ENCODE data around the gene BNIP5. TPM values are rescaled to one million over a fixed set of nuclear protein-coding genes. Genes with fewer than 3 reads are reported as not detected.
"Not testable (repeated sequence)": the region's sequence is repeated elsewhere in the genome, so short reads cannot be mapped to it uniquely, and the experiment has no call there.

The BNIP5 gene
- total RNA-seq, 2 experiments from 2014 or later, result not detected

DNA sequence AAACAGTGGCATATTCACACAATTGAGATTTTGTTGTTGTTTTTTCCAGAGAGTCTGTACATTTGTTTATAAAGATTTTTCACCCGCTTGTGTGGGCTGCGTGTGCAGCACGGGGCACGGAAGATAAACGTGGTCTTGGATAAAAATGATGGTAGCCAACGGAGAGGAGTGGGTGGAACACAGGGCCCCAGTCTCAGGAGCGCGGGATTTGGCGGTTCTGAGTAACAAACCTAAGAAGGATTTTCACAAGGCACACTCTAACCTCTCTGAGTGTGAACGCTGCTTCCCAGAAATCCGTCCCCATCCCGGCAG is 3.6 kb upstream of the BNIP5 start:
- Mint-ChIP-seq H3K9me3 (no peaks in the 10 kb centered on the region), H3K27ac (no peak overlapping the region), H3K4me3 (no peak overlapping the region), H3K36me3 (no peaks in the 10 kb centered on the region), H3K27me3 (peaks cover 29% of the 10 kb centered on the region), H3K4me1 (peaks cover 14% of the 10 kb centered on the region)
- no peak for DNase-seq

DNA sequence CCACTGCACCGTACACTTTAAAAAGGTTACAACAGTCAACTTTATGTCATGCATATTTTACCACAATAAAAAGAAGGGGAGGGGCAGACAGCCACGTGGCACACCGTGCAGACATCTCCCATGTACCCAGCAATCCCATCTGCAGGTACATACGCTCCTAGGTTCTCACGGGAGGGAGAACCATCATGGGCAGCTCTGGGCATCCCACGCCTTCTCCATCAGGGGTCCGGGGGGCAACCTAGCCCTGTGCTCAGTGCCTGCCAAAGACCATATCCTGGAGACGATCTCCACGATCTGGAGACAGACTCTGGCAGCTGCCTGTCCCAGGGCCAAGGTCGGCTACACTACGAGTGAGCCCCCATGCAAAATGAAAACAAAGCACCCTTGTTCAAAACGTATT is 2.5 kb upstream of the BNIP5 start:
- DNase-seq, result no peak
- no peaks in the 10 kb centered on the region for H3K9me3 Mint-ChIP-seq
- H3K27me3 Mint-ChIP-seq, result peaks cover 40% of the 10 kb centered on the region

DNA sequence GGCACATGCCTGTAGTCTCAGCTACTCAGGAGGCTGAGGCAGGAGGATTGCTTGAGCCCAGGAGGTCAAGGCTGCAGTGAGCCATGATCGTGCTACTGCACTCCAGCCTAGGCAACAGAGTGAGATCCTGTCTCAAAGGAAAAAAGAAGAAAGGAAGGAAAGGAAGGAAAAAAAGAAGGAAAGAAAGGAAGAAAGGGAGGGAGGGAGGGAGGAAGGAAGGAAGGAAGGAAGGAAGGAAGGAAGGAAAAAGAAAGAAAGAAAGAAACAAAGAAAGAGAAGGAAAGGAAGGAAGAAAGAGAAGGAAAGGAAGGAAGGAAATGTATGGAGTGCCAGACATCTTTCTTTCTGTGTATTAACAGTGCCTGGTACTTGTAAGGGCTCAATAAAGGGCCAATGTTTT is 1.5 kb upstream of the BNIP5 start:
- DNase-seq, H3K9me3 Mint-ChIP-seq, H3K36me3 Mint-ChIP-seq, H3K4me3 Mint-ChIP-seq, H3K27ac Mint-ChIP-seq: not testable (repeated sequence)
- H3K27me3 Mint-ChIP-seq, result peaks cover 47% of the 10 kb centered on the region
- peaks cover 14% of the 10 kb centered on the region for H3K4me1 Mint-ChIP-seq

More for the DNA sequence above, 2.5 kb upstream of the BNIP5 start:
- Mint-ChIP-seq H3K27ac (no peak overlapping the region), H3K4me1 (peaks cover 14% of the 10 kb centered on the region), H3K36me3 (no peaks in the 10 kb centered on the region), H3K4me3 (no peak overlapping the region)

DNA sequence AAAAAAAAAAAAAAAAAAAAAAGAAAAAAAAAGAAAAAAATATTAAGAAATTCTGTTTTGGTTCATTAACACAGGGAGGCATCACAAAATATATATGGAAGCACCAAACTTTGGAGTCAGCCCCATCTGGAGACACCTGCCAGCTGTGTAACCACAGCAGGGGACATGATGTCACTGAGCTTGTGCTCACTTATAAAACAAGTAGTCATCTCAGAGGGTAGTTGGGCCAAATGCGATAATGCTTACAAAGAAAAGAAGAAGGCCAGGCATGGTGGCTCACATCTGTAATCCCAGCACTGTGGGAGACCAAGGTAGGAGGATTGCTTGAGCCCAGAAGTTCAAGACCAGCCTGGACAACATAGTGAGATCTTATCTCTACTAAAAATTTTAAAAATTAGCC is 1.1 kb upstream of the BNIP5 start:
- DNase-seq, result no peak

DNA sequence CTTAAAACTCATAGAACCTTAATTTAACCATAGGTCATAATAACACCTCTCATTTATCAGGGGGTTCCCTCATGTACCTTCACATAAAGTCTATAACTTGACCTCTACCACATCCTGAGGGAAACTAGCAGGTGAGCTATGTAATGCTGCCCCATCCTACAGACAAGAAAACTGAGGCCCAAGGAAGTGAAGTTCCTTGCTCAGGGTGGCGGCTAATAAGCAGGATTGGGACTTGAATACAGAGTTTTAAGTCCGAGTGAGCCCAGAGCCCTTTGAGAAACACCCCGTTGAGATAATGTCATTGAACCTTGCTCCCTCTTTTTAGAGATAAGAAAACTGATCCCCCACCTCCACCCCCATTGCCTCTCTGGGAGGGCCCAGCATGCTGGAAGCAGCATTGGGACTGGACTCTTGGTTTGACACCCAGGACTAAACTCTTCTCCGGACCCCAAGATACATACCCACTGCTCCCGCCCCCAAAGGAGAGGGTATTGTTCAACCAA is 429 bp downstream of the BNIP5 start:
- H3K4me1 Mint-ChIP-seq, result peaks cover 14% of the 10 kb centered on the region
- H3K27me3 Mint-ChIP-seq, result peaks cover 50% of the 10 kb centered on the region
- no peak for DNase-seq
- H3K4me3 Mint-ChIP-seq, result no peak overlapping the region
- no peaks in the 10 kb centered on the region for H3K36me3 Mint-ChIP-seq
- no peaks in the 10 kb centered on the region for H3K9me3 Mint-ChIP-seq
- H3K27ac Mint-ChIP-seq, result no peak overlapping the region

More for the DNA sequence above, 1.1 kb upstream of the BNIP5 start:
- Mint-ChIP-seq H3K4me3 (no peak overlapping the region), H3K4me1 (peaks cover 14% of the 10 kb centered on the region), H3K27ac (no peak overlapping the region), H3K36me3 (no peaks in the 10 kb centered on the region), H3K9me3 (no peaks in the 10 kb centered on the region), H3K27me3 (peaks cover 50% of the 10 kb centered on the region)

DNA sequence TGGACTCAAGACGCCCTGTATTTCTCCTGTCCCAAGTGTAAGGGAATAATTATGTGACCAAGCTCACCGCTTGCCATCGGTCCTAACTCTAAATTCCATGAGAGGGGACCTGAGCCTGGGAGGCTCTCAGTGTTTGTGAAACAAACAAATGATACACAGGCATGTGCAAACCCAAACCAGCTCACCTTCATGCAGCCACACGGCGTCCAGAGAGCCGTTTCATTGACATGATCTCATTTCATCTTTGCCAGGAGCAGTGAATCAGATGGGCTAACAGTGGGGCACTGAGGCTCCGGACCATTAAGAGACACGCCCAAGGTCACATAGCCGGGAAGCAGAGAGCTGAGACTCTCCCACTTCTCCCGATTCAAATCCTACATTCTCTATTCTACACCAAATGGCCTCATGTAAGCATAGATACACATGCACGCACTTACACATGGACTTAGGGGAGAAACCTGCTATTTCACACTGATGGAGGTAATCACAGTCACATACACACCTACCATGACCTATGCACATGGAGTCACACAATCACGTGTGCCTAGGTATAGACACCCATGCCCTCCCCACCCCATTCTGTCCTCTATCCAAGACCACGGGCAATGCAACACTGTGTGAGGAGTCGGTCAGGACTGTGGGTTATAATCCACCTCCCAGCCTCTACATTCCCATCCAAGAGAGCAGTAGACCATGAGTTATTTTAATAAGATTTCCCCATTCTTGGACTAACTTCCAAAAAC is 1.1 kb downstream of the BNIP5 start:
- Mint-ChIP-seq H3K9me3 (no peaks in the 10 kb centered on the region), H3K27ac (no peak overlapping the region), H3K4me1 (peaks cover 11% of the 10 kb centered on the region), H3K27me3 (peaks cover 46% of the 10 kb centered on the region), H3K36me3 (no peaks in the 10 kb centered on the region), H3K4me3 (no peak overlapping the region)
- DNase-seq, result no peak

DNA sequence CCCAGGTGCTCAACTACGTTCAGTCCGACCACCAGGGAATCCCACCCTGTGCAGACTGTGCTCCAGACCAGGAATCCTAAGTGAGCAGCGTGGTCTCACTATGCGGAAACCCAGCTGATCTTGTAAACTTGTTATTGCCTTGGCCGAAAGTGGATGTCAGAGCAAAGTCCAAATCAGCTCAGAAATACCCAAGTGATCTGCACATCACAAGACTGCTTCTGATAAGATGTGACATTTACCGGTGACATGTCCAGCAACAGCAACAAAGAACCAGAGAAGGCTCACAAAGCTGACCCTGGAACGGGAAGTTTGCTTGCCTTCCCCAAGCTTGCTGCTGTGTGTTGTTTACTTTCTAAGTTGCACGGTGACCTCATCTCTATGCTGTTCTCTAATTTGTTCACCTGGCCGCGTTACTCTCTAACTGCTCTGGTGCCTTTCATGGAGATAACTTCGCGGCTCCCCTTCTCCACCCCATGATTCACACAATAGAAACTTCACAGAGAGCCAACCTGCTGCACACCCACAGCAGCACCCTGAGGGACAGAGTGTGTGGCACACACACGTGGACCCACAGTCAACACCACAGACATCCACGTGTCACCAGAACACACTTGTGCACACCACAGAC is 1.7 kb downstream of the BNIP5 start:
- peaks cover 9% of the 10 kb centered on the region for H3K4me1 Mint-ChIP-seq
- H3K27me3 Mint-ChIP-seq, result peaks cover 39% of the 10 kb centered on the region
- no peaks in the 10 kb centered on the region for H3K9me3 Mint-ChIP-seq

DNA sequence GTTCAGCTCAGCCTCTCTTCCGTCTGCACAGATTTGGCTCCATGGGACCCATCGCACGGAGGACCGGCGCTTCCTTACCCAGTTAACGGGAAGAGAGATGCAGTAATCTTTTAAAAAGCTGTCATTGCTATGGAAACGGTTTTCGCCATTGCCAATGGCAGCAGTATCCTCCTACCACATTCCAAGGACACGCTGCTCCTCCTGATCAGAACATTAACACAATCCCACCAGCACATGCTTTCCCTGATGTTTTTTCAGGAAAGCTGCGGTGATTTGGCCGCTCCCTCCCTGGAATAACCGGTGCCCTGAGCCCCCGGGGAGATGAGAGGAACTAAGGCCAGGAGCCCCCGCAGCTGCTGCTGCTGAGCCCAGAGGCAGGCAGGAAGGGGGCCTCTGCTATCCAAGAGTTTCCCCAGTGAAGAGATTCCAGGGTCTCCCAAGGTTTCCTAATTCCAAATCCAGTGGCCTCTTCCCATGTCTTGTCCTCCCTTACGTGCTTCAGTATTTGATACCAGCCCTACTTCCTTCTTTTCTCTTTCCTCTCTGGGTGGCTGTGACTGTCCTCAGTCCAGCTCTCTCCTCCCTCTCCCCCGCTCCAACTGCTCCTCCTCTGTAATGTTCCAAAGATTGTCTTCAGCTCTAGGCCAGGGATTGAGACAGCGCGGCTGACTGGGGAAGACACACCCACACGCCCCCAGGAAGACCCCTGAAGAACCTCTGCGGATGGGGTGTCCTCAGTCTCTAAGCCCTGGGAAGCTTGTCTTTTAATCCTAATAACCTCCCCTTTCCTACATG is 2.6 kb downstream of the BNIP5 start:
- H3K9me3 Mint-ChIP-seq, result no peaks in the 10 kb centered on the region
- H3K27me3 Mint-ChIP-seq, result peaks cover 33% of the 10 kb centered on the region
- no peak for DNase-seq
- H3K4me3 Mint-ChIP-seq, result no peak overlapping the region
- peaks cover 9% of the 10 kb centered on the region for H3K4me1 Mint-ChIP-seq
- no peak overlapping the region for H3K27ac Mint-ChIP-seq
- no peaks in the 10 kb centered on the region for H3K36me3 Mint-ChIP-seq

More for the DNA sequence above, 1.7 kb downstream of the BNIP5 start:
- no peak for DNase-seq
- no peak overlapping the region for H3K27ac Mint-ChIP-seq
- no peak overlapping the region for H3K4me3 Mint-ChIP-seq
- H3K36me3 Mint-ChIP-seq, result no peaks in the 10 kb centered on the region

DNA sequence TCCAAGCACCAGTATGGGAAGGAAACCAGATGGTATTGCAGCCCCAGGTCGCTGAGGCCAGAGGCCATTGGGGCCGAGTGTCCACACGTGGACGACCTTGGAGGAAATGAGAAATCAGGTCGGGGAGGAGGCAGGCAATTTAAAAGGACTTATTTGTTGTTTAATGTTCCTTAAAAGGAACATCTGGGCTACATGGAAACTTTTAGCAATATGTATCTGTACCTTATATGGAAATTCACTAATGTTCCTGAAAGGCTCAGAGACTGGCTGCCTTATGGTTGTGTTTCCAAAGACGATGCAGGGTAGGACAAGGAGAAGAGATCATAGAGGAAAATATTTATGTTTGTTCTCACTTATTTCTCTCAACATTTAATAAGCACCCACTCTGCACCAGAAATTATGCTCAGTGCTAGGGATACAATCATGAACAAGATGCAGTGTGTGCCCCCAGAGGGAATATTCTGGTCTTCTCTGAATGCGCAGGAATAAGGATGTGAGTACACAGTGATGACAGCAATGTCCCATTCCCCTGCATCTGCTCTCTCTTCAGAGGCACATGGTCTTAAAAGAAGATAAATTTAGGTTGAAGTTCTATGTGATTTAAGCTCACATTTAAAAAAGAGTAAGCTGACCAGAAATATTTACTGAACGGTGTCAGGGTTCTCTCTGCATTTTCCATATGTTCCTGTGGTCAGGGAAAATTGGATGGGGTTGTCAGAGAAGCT is 3.4 kb downstream of the BNIP5 start:
- peaks cover 9% of the 10 kb centered on the region for H3K4me1 Mint-ChIP-seq
- H3K9me3 Mint-ChIP-seq, result no peaks in the 10 kb centered on the region
- H3K36me3 Mint-ChIP-seq, result no peaks in the 10 kb centered on the region
- H3K4me3 Mint-ChIP-seq, result no peak overlapping the region
- no peak overlapping the region for H3K27ac Mint-ChIP-seq
- peaks cover 28% of the 10 kb centered on the region for H3K27me3 Mint-ChIP-seq
- no peak for DNase-seq

DNA sequence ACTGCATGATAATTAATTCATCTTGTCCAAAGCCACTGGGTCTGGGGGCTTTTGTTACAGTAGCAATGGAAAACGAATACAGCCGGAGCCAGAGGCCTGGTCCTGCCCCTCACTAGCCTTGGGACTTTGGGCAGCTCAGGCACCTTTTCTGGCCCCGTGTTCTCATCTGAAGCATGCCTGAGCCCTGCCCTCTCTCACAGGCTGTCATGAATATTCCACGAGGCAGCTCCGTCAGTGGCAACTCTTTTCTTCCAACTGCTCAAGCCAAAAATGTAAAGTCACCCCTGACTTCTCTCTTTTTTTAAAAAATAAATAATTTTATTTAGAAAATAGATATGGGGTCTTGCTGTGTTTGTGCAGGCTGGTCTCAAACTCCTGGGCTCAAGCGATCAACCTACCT is 5.3 kb downstream of the BNIP5 start:
- no peak for DNase-seq
- H3K27me3 Mint-ChIP-seq, result peaks cover 28% of the 10 kb centered on the region
- H3K27ac Mint-ChIP-seq, result no peak overlapping the region
- H3K4me1 Mint-ChIP-seq, result no peaks in the 10 kb centered on the region
- no peak overlapping the region for H3K4me3 Mint-ChIP-seq
- H3K36me3 Mint-ChIP-seq, result no peaks in the 10 kb centered on the region
- no peaks in the 10 kb centered on the region for H3K9me3 Mint-ChIP-seq

DNA sequence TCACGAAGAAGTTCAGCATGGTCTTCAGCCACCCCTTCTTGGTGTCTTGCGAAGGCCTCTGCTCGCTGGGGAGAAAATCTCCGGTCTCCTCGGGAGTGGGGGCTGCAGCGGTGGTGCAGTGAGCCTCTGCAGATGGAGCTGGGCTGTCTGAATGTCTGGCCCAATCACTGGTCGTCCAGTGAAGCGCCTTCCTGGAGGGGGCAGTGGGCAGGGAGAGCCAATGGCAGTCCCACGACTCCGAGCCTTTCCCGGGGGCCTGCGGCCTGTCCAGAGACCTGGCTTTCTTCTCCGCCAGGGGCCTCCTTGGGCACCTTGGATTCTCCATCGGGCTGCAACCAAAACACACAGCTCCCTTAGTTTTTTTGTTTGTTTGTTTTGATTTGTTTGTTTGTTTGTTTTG is 6.3 kb downstream of the BNIP5 start:
- H3K9me3 Mint-ChIP-seq, result no peaks in the 10 kb centered on the region
- H3K4me1 Mint-ChIP-seq, result no peaks in the 10 kb centered on the region
- no peak overlapping the region for H3K4me3 Mint-ChIP-seq
- H3K27ac Mint-ChIP-seq, result no peak overlapping the region
- DNase-seq, result no peak
- peaks cover 23% of the 10 kb centered on the region for H3K27me3 Mint-ChIP-seq
- no peaks in the 10 kb centered on the region for H3K36me3 Mint-ChIP-seq

DNA sequence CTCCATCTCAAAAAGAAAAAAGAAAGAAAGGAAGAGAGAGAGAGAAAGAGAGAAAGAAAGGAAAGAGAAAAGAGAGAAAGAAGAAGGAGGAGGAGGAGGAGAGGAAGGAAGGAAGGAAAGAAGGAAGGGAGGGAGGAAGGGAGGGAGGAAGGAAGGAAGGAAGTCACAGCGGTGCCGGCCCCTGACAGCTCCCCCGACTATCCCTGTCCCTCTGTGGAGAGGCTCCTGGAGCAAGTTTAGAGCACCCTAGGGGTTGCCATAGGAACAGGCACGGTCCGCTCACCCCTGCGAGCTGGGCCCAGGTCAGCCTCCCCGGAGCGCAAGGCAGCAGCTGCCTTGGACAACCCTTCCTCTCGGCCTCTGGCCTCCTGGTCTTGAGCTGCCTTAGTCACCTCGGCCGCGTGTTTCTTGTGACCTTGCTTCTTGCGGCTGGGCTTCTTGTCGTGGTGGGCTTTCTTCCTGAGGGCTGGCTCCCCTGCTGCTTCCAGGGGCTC is 6.8 kb downstream of the BNIP5 start:
- H3K27me3 Mint-ChIP-seq, result peaks cover 17% of the 10 kb centered on the region
- H3K36me3 Mint-ChIP-seq, result no peaks in the 10 kb centered on the region
- DNase-seq, result no peak
- no peak overlapping the region for H3K4me3 Mint-ChIP-seq
- no peaks in the 10 kb centered on the region for H3K4me1 Mint-ChIP-seq
- H3K27ac Mint-ChIP-seq, result no peak overlapping the region
- no peaks in the 10 kb centered on the region for H3K9me3 Mint-ChIP-seq

DNA sequence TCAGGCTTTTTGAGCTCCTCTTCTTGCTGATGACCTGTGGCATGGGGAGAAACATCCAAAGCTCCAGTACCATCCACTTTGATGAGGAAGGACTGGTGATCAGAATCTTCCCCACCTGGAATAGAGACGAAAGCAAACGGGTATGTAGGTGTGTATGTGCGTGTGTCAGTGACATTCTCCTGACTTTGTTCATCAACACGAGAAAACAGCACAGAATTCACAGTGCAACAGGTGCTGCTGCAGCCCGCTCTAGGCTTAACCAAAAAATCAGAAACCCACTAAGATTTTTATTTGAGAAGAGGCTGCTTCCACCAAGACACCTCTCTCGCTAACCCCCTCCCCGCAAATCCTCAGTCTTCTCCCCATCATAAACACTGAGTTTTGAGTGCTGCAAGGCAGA is 8.1 kb downstream of the BNIP5 start:
- H3K4me1 Mint-ChIP-seq, result no peaks in the 10 kb centered on the region
- no peak overlapping the region for H3K27ac Mint-ChIP-seq
- no peaks in the 10 kb centered on the region for H3K36me3 Mint-ChIP-seq
- H3K27me3 Mint-ChIP-seq, result peaks cover 7% of the 10 kb centered on the region
- no peaks in the 10 kb centered on the region for H3K9me3 Mint-ChIP-seq
- no peak for DNase-seq
- H3K4me3 Mint-ChIP-seq, result no peak overlapping the region

DNA sequence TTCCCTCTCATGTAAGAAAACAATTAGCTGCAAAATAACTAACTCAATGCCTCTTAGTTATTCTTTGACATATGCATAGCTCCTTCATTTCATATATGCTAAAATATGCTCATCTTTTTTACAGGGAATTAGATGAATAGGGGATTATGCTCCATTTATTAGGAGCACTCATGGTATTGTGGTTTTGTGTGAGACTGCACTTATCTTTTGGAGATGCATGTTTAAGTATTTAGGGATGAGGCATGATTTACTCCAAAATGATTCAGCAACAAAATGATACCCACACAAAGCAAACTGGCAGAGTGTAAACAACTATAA is 8.8 kb downstream of the BNIP5 start:
- no peaks in the 10 kb centered on the region for H3K9me3 Mint-ChIP-seq
- H3K4me3 Mint-ChIP-seq, result no peak overlapping the region
- no peaks in the 10 kb centered on the region for H3K4me1 Mint-ChIP-seq
- H3K27ac Mint-ChIP-seq, result no peak overlapping the region
- no peaks in the 10 kb centered on the region for H3K36me3 Mint-ChIP-seq
- H3K27me3 Mint-ChIP-seq, result peaks cover under 1% of the 10 kb centered on the region
- no peak for DNase-seq
